HG03280 (cell line): ENCODE data around the gene FAM136A.
"Not testable (repeated sequence)": the region's sequence is repeated elsewhere in the genome, so short reads cannot be mapped to it uniquely, and the experiment has no call there.

Experiments
- ATAC-seq: cut with Tn5 transposase; IDR thresholded peaks from one replicate; pipeline ENCODE4 v1.9.1; 2021; ENCODE audit warnings: mild to moderate bottlenecking, moderate library complexity; ENCODE audit not compliant: unreplicated experiment

Gene FAM136A

GRCh38 chr2:70301344-70302194 is at the start of gene FAM136A:
Gene FAM136A, minus strand, starts transcription at chr2:70302067. Its CDS starts 56 bp downstream, at chr2:70302011.
- peak; percentile 72 for ATAC-seq

GRCh38 chr2:70349921-70350685 is 48.2 kb upstream of the FAM136A start:
- no peak for ATAC-seq

- ATAC-seq, result no peak
These were observed 46.0 kb upstream of the FAM136A start for GRCh38 chr2:70347831-70348230.

GRCh38 chr2:70344195-70344594 is 42.3 kb upstream of the FAM136A start:
- no peak for ATAC-seq

GRCh38 chr2:70341477-70341765 is 39.6 kb upstream of the FAM136A start:
- ATAC-seq, result no peak

GRCh38 chr2:70340761-70341476 is 39.1 kb upstream of the FAM136A start:
- no peak for ATAC-seq

- ATAC-seq, result no peak
These were observed 38.2 kb upstream of the FAM136A start for GRCh38 chr2:70340075-70340474.

GRCh38 chr2:70336552-70336951 is 34.7 kb upstream of the FAM136A start:
- no peak for ATAC-seq

GRCh38 chr2:70331012-70331411 is 29.1 kb upstream of the FAM136A start:
- no peak for ATAC-seq

- no peak for ATAC-seq
These were observed 28.6 kb upstream of the FAM136A start for GRCh38 chr2:70330476-70330875.

- no peak for ATAC-seq
These were observed 27.2 kb upstream of the FAM136A start for GRCh38 chr2:70328921-70329561.

- no peak for ATAC-seq
These were observed 24.0 kb upstream of the FAM136A start for GRCh38 chr2:70325875-70326274.

- no peak for ATAC-seq
These were observed 20.7 kb upstream of the FAM136A start for GRCh38 chr2:70322518-70322917.

GRCh38 chr2:70321370-70321769 is 19.5 kb upstream of the FAM136A start:
- no peak for ATAC-seq

GRCh38 chr2:70314640-70315039 is 12.8 kb upstream of the FAM136A start:
- ATAC-seq, result no peak

- ATAC-seq, result no peak
These were observed 10.7 kb upstream of the FAM136A start for GRCh38 chr2:70312560-70312959.

- no peak for ATAC-seq
These were observed 9.0 kb upstream of the FAM136A start for GRCh38 chr2:70310899-70311298.

GRCh38 chr2:70305531-70305930 is 3.7 kb upstream of the FAM136A start:
- no peak for ATAC-seq

- no peak for ATAC-seq
These were observed 2.6 kb upstream of the FAM136A start for GRCh38 chr2:70304498-70304897.

- ATAC-seq, result no peak
These were observed 1.3 kb upstream of the FAM136A start for GRCh38 chr2:70303186-70303585.

- ATAC-seq, result not testable (repeated sequence)
These were observed 304 bp upstream of the FAM136A start for GRCh38 chr2:70302195-70302546.
